LNCaP clone FGC (cell line): ENCODE results near the gene ARHGAP15.

ENCODE experiments used
- DNase-seq: peaks from one replicate; pipeline ENCODE4 v3.0.0-alpha.2; 2011; ENCODE audit warnings: low read depth
- H3K4me3 ChIP-seq: 2 replicates; pipeline ENCODE4 v1.5.1; 2011; ENCODE audit warnings: mild to moderate bottlenecking, low read depth, low read length, control low read depth
- CTCF ChIP-seq: IDR thresholded peaks from 2 replicates; pipeline ENCODE4 v1.5.1; 2012; ENCODE audit warnings: mild to moderate bottlenecking; ENCODE audit not compliant: control insufficient read depth, insufficient read depth; ENCODE audit errors: extremely low read depth

Gene ARHGAP15

GRCh38 chr2:143435131-143435530 is 305.9 kb downstream of the ARHGAP15 start:
- DNase-seq: no peak
- no peak overlapping the region for H3K4me3 ChIP-seq
- no peak for TF ChIP-seq CTCF

GRCh38 chr2:143436951-143437350 is 307.7 kb downstream of the ARHGAP15 start:
- H3K4me3 ChIP-seq: no peak overlapping the region
- DNase-seq: no peak

GRCh38 chr2:143440411-143441012 is 311.3 kb downstream of the ARHGAP15 start:
- no peak for TF ChIP-seq CTCF
- DNase-seq: no peak
- H3K4me3 ChIP-seq: no peak overlapping the region

More at GRCh38 chr2:143436951-143437350, 307.7 kb downstream of the ARHGAP15 start:
- no peak for TF ChIP-seq CTCF

- H3K4me3 ChIP-seq: no peak overlapping the region
- DNase-seq: no peak
- TF ChIP-seq CTCF: no peak
Measured at GRCh38 chr2:143442193-143442592, 313.0 kb downstream of the ARHGAP15 start.

GRCh38 chr2:143451642-143452281 is 322.5 kb downstream of the ARHGAP15 start:
- no peak overlapping the region for H3K4me3 ChIP-seq
- TF ChIP-seq CTCF: no peak
- DNase-seq: no peak

- DNase-seq: no peak
- no peak overlapping the region for H3K4me3 ChIP-seq
- no peak for TF ChIP-seq CTCF
Measured at GRCh38 chr2:143452817-143453451, 323.7 kb downstream of the ARHGAP15 start.
